Glomerular endothelial cell (primary cell): ENCODE measurements around the gene TRAK2. TPM values are rescaled to one million over a fixed set of nuclear protein-coding genes. Genes with fewer than 3 reads are reported as not detected.
"Not testable (repeated sequence)": the region's sequence is repeated elsewhere in the genome, so short reads cannot be mapped to it uniquely, and the experiment has no call there.

ENCODE experiments used
- DNase-seq: peaks from one replicate; pipeline ENCODE4 v3.0.0-alpha.2; 2011; ENCODE audit warnings: low read depth, low spot score; ENCODE audit errors: extremely low read depth
- total RNA-seq: library from RNA; depleted of rRNA; stranded (reverse); fragments of >200 nt; gene quantifications from 2 replicates; pipeline ENCODE4 v1.2.3, GENCODE V29; 2015

TRAK2 gene, protein sequence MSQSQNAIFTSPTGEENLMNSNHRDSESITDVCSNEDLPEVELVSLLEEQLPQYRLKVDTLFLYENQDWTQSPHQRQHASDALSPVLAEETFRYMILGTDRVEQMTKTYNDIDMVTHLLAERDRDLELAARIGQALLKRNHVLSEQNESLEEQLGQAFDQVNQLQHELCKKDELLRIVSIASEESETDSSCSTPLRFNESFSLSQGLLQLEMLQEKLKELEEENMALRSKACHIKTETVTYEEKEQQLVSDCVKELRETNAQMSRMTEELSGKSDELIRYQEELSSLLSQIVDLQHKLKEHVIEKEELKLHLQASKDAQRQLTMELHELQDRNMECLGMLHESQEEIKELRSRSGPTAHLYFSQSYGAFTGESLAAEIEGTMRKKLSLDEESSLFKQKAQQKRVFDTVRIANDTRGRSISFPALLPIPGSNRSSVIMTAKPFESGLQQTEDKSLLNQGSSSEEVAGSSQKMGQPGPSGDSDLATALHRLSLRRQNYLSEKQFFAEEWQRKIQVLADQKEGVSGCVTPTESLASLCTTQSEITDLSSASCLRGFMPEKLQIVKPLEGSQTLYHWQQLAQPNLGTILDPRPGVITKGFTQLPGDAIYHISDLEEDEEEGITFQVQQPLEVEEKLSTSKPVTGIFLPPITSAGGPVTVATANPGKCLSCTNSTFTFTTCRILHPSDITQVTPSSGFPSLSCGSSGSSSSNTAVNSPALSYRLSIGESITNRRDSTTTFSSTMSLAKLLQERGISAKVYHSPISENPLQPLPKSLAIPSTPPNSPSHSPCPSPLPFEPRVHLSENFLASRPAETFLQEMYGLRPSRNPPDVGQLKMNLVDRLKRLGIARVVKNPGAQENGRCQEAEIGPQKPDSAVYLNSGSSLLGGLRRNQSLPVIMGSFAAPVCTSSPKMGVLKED
- total RNA-seq = 28.3 and 32.0 TPM in 2 replicates

DNA sequence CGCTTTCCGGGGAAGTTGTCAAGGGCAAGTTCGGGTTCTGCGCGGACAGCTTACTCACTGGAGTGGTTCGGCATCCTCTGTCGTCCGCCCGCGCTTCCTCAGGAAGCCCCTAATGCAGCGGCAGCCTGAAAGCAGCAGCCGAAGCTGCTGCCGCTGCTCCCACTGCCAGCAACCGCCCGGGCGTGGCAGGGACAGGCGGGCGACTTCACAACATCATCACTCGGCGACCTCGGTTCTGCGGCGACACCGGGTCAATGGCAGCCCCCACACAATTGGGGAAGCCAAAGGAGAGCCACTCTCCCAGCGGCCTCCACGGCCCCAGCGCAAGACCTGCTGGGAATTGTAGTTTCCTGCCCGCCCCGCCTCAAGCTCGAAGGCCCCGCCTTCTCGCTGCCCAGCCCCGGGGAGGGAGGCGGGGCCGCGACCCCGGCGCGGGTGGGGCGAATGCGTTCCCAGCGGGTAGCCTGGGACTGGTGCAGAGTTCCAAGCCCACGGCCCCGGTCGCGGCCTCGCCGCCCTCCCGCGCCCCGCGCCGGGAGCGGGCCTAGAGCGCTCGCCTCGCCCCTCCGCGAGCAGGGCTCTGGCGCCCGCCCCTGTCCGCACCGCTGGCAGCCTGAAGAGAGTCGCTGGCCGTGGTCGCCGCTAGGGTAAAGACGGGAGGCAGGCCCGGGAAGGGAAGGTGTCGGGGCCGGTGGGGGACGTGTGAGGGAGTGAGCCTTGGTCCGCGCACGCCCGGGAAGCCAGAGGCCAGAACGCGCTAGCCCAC is at the start of gene TRAK2, which contains the start of gene STRADB:
Gene TRAK2 (minus strand): TSS at position 167 of the 766 bp plus-strand sequence. CDS start 30,951 bp downstream, outside the sequence.
Gene STRADB (plus strand): TSS at position 449 of the 766 bp plus-strand sequence. CDS start 3,101 bp downstream, outside the sequence.
- DNase-seq = peak; percentile 34

DNA sequence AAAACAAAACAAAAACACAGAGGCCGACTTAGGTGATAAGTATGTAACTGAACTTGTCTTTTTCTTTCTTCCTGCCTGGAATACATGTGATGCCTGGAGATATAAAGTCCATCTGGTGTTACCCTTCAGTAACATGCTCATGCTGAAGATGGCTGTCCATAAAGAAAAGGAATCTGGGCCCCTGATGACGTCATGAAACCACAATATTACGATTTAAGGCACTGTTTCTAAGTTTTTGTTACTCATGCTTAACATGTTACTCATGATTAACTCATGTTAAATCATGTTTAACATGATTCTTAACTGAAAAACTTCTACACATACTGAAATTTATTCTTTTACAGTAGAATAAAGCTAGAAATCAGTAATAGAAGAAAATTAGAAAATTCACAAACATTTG is 49.3 kb upstream of the TRAK2 start:
- DNase-seq = no peak

DNA sequence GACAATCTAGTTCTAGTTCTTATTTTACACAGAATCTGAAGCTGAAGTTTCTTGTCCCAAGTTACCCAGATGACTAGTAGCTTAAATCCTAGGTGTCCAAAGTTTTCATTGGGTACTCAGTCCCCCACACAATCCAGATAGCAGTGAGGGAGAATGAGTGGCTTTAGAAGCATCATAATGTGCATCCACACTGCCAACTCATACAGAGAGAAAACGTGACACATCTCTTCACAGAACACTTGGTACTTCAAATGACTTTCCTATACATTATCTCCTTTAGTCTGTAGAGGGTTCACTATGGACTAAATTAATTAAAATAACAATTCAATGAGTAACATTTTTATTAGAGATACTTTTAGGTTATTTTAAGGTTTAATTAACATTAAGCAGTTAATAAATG is 45.5 kb upstream of the TRAK2 start:
- no peak for DNase-seq

DNA sequence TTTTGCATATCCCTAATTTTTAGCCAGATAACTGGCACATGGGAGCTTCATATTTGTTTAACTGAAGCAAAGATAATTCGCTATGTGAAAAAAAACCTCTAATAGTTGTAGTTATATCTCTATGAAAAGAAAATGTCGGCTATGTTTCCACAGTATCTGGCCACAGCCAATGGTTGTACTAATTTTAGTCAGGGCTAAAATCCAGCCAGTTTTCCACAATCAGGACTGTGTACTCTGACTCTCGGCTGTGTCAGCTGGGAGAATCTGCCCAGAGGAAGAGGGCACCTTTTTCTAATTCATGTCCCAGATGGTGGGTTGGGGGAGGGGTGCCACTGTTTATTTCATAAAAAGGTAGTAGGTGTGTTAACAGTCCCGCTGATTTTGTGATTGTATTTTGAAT is 39.0 kb upstream of the TRAK2 start:
- no peak for DNase-seq

DNA sequence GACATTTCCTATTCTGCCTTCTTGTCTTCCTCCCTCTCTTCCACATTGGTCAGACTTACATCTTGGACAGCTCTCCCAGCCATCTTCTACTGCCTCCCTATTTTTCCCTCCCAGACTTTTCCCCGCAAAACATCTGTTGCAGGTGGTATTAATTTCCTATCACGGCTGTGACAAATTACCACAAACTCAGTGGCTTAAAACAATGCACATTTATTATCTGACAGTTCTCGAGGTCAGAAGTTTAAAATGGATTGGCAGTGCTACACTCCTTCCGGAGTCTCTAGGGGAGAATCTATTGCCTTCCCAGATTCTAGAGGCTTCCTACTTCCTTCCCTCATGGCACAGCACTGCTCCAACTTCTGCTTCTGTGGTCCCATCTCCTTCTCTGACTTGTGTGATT is 33.5 kb upstream of the TRAK2 start:
- no peak for DNase-seq

GRCh38 chr2:201483758-201484157 is 32.5 kb upstream of the TRAK2 start:
- DNase-seq = not testable (repeated sequence)

DNA sequence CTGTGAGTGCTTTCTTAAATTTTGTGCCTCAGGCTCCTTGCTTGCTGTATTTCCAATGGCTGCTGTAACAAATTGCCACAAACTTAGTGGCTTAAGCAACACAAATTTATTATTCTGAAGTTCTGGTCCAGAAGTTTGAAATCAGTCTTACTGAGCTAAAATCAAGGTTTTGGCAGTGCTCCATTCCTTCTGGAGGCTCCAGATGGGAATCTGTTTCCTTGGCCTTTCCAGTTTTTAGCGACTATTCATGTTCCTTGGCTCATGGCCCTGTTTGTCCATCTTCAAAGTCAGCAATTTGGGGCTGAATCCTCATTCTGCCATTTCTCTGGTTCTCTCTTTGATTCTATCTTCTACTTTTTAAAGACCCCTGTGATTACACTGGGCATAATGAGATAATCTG is 32.1 kb upstream of the TRAK2 start:
- no peak for DNase-seq

- DNase-seq = no peak
These were observed 31.3 kb upstream of the TRAK2 start for GRCh38 chr2:201482543-201482942.

GRCh38 chr2:201472411-201472810 is 21.2 kb upstream of the TRAK2 start:
- DNase-seq = no peak

GRCh38 chr2:201471732-201472393 is 20.6 kb upstream of the TRAK2 start:
- DNase-seq = no peak

DNA sequence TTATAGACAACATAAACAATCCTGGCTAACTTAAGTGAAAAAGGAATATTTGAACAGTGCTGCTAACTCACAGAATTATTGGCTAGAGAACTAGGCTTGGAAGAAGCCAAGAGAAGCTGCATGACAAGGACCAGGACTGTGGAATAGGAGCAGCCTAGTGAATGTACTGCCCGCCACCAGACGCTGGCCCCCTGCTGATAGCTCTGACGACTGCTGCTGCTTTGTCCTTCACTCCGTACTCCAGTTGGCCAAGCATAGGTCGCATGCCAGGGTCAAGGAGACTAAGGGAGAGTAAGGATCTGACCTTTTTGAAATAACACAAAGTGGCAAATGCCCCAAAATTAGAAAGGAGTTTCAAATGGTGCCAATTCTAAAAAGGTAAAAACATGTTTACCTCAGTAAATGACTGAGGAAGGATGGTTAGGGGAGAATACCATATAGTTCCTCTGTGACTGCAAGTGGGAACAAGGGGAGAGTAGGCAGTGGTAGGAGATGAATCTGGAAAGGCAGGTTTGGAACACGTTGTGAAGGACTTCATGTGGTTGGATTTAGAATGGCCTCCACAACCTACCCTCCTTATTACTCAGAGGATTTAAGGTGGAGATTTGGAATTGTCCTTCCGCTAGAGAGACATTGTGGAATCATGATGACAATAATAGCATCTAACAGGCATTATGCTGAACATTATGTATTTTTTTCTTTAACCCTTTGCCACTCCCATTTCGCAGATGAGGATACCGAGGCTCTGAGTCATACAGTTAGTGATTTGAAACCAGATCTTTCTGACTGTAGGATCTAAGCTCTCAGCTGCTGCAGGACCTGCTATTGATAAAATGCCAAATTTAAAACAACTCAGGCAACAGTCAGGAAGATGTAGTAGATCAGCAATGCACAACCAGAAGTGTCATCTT is 19.8 kb upstream of the TRAK2 start:
- no peak for DNase-seq

DNA sequence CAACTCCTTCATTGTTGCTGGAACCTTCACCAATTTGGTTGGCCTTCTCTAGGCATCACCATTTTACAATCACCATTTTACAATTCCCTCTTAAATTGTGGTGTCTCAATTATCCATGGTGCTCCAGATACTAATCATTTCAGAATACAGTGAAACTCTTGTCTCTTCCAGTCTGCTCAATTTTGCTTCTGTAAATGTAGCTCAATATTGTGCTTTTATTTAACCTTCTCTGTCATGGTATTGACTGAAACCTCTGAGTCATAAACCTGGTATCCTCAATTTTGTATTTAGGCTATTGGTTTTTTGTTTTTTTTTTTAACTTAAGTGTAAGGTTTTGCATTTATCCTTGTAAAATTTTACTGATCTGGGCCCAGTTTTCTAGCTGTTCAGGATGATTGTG is 16.4 kb upstream of the TRAK2 start:
- DNase-seq = no peak

GRCh38 chr2:201466050-201466675 is 14.9 kb upstream of the TRAK2 start:
- no peak for DNase-seq

DNA sequence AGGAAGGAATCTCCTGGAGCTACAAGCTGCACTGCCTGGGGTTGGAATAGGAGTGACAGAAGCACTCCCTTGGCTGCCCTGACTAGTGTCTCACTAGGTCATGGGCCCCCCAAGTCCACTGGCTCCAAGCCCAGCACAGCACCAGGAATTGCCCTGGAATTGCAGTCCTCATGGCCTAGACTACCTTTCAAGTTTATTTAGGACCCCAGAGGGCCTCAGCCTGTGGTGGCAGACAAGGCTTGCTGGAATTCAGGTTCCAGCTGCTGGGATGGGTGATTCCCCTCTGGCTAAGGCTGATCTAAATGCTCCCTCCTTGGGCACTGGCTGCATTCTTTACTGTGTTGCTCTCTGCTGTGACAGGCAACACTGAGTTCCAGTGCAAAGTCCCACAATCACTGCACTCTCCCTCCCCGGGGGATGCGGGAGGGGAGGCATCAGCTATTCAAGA is 14.3 kb upstream of the TRAK2 start:
- DNase-seq = no peak

DNA sequence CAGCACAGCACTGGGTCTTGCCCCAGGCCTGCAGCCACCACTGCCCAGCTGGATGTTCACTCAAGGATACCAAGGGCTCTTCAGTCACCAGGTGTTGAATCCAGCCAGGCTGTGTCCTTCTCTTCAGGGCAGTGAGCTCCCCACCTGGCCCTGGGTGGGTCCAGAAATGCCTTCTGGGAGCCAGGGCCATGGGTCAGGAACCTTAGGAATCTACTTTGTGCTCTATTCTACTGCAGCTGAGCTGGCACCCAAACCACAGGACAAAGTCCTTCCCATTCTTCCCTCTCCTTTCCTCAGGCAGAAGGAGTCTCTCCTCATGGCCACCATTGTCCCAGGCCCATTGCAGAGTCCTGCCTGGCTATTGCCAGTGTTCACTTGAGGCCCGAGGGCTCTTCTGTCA is 13.3 kb upstream of the TRAK2 start:
- DNase-seq = no peak

DNA sequence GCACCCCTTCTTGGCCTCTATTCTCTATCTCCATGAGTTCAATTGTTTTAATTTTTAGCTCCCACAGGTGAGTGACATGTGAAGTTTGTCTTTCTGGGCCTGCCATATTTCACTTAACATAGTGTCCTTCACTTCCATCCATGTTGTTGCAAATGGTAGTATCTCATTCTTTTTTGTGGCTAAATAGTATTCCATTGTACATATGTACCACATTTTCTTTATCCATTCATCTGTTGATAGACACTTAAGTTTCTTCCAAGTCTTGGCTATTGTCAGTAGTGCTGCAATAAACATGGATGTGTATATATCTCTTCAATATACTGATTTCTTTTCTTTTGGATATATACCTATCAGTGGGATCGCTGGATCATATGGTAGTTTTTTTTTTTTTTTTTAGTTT is 9.3 kb upstream of the TRAK2 start:
- no peak for DNase-seq

DNA sequence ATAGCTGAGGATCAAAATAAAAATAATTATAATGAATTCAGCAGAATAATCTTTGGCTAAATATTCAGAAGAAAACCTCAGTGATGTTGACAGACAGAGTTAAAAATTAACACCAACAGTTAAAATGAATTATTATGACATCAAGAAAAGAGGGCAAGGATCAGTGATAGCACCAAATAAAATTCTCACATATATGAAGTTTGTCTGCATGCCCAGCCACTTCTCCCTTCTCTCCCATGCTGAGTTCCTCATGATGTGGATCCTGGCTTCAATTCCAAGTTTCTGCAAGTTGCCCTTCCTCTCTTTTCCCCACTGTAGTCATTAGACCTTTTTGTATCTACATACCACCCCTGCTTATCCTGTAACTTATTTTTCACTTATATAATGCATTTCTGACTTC is 7.1 kb upstream of the TRAK2 start:
- DNase-seq = no peak

GRCh38 chr2:201452922-201453643 is 1.8 kb upstream of the TRAK2 start:
- no peak for DNase-seq
